Activated CD4-positive, alpha-beta T cell treated with anti-CD3 and anti-CD28 coated beads, Interleukin-2, amount 10 ng/mL, durations not matched to agents 24 days and 14 days (primary cell): ENCODE results near the gene CNTLN. TPM values are rescaled to one million over a fixed set of nuclear protein-coding genes. Genes with fewer than 3 reads are reported as not detected.
"Not testable (repeated sequence)": the region's sequence is repeated elsewhere in the genome, so short reads cannot be mapped to it uniquely, and the experiment has no call there.

Experiments used
- DNase-seq: peaks from one replicate; pipeline ENCODE4 v3.0.0; 2022
- H3K27ac Mint-ChIP-seq: one replicate; pipeline ENCODE4 v1.8.0; 2022; ENCODE audit warnings: mild to moderate bottlenecking, mixed read lengths
- H3K27me3 Mint-ChIP-seq: one replicate; pipeline ENCODE4 v1.8.0; 2022; ENCODE audit warnings: mixed read lengths
- H3K36me3 Mint-ChIP-seq: one replicate; pipeline ENCODE4 v1.8.0; 2022; ENCODE audit warnings: low read depth, mild to moderate bottlenecking, mixed read lengths
- H3K4me1 Mint-ChIP-seq: one replicate; pipeline ENCODE4 v1.8.0; 2021; ENCODE audit warnings: mixed read lengths
- H3K4me3 Mint-ChIP-seq: one replicate; pipeline ENCODE4 v1.8.0; 2022; ENCODE audit warnings: mild to moderate bottlenecking, moderate library complexity, mixed read lengths
- H3K9me3 Mint-ChIP-seq: one replicate; pipeline ENCODE4 v1.8.0; 2021; ENCODE audit warnings: mixed read lengths
- intact Hi-C: fragments of 100-400 bp; cut with micrococcal nuclease; formaldehyde crosslinking; loops from one replicate; pipeline ENCODE4 v1.15.1; 2023
- total RNA-seq: library from RNA; stranded (reverse); gene quantifications from 2 replicates; pipeline ENCODE4 v1.2.3, GENCODE V29; 2022

Gene CNTLN
- total RNA-seq, 1 donor from 2014 or later: 1.6 TPM

DNA sequence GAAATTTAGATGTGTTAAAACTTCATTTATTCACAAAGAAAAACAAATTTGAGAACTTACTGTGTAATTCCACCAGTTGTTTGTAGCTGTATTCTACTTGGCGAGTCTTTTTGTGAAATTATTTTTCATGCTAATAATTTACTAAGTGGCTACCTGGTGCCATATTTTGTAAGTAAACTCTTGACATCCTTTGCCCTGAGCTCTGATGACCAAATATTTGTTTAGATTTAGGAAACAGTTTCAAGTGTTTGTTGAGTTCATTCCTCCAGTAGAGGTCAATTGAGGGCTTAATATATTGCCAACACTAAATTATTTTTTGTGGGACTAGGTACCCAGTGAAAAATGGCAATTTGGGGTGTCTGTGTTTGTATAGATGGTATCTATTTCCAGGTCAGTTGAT is 3.7 kb downstream of the CNTLN start:
- no peak for DNase-seq
- Mint-ChIP-seq H3K4me1 (peaks cover 9% of the 10 kb centered on the region), H3K4me3 (no peak overlapping the region), H3K9me3 (peaks cover 14% of the 10 kb centered on the region), H3K27me3 (peaks cover 16% of the 10 kb centered on the region), H3K36me3 (no peaks in the 10 kb centered on the region), H3K27ac (no peak overlapping the region)
- intact Hi-C loops: no loop called here

DNA sequence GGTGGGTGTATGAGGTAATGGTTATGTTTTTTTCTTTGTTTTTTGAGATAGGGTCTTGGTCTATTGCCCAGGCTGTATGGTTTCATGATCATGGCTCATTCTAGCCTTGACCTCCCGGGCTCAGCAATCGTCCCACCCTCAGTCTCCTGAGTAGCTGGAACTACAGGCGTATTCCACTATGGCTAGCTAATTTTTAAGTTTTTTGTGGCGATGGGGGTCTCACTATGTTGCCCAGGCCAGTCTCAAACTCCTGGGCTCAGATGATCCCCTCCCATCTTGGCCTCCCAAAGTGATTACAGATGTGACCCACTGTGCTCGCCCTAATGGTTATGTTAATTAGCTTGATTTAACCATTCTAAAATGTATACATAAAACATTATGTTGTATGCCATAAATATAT is 5.6 kb downstream of the CNTLN start:
- Mint-ChIP-seq H3K4me3 (no peak overlapping the region), H3K27me3 (peaks cover 6% of the 10 kb centered on the region), H3K9me3 (peaks cover 4% of the 10 kb centered on the region), H3K27ac (no peak overlapping the region), H3K4me1 (peaks cover 2% of the 10 kb centered on the region), H3K36me3 (no peaks in the 10 kb centered on the region)
- no peak for DNase-seq
- intact Hi-C loops: no loop called here

DNA sequence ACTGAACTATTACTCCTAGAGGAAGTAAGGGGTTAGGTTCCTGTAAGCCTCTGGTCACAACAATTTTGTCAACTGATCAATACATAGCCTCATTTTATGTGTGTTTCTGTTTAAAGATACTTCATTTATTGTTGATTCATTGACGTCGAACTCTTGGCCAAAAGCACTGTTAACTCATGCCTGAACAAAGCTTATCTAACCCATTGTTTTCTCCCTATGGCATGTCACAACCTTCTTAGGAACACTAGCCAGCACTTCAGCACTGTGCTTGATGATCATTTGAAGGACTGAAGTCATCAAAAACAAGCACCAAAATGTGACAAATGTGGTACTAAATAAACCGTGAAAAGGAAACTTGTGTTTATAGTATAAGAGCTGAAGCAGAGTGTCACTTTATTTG is 13.5 kb downstream of the CNTLN start:
- intact Hi-C loops: no loop called here
- Mint-ChIP-seq H3K27me3 (no peaks in the 10 kb centered on the region), H3K27ac (no peak overlapping the region), H3K36me3 (peaks cover 3% of the 10 kb centered on the region), H3K9me3 (peaks cover 12% of the 10 kb centered on the region), H3K4me3 (no peak overlapping the region), H3K4me1 (no peaks in the 10 kb centered on the region)
- DNase-seq: no peak

DNA sequence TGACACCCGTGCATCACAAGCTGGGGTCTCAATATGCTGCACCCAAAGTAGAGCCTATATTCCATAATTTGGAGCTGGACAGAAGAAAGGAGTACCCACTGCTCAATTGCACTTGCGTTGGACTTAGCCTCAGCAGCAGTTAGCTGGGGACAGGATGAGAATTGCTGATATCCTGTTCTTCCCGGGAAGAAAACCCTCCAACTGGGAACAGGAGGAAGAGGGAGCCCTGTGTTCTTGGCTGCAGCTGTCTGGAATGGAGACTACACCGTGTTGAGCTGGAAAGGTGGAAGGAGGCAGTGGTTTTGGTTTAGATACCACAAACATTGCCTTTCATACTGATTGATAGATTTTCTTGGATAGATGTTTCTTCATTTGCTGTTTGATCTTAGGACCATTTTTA is 24.6 kb downstream of the CNTLN start:
- Mint-ChIP-seq H3K36me3 (peaks cover 2% of the 10 kb centered on the region), H3K9me3 (peaks cover 3% of the 10 kb centered on the region), H3K27me3 (no peaks in the 10 kb centered on the region), H3K4me1 (no peaks in the 10 kb centered on the region), H3K4me3 (no peak overlapping the region), H3K27ac (no peak overlapping the region)
- intact Hi-C loops: no loop called here
- no peak for DNase-seq

DNA sequence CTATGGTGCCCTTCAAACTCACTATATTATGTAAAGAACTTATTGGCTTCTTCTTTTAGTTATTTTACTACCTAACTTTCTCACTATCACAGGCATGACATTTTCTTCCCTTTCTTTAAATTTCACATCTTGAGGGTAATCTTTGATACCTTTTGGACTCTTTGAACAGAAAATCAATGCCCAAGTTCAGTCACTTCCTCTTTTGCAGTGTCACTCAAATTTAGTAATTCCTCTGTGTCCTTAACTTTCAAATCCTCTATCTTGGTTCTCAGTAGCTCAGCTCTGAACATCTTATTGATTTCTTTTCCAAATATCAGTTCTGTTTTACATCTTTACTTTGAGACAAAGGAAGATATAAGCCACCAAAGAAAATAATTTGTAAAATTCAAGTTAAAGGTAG is 25.5 kb downstream of the CNTLN start:
- Mint-ChIP-seq H3K27me3 (no peaks in the 10 kb centered on the region), H3K27ac (no peak overlapping the region), H3K4me1 (no peaks in the 10 kb centered on the region), H3K9me3 (peaks cover 3% of the 10 kb centered on the region), H3K36me3 (no peaks in the 10 kb centered on the region), H3K4me3 (no peak overlapping the region)
- DNase-seq: no peak
- intact Hi-C loops: no loop called here

DNA sequence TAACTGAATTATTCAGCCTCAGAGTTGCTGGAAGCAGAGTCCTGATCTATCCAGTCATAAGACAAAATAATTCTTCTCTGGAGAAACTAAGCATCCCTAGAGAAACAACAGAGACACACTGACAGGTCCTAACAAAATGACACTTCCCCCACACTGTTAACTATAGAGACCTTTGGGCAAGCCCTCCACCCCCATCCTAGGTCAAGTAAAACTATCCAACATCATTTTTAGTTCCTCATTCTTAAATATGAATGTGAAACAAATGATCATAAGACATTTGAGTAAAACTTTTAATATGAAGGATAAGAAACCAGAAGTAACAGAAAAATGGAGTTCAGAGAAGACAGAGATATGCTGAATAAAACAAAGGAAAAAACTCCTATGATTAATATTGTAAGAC is 30.9 kb downstream of the CNTLN start:
- Mint-ChIP-seq H3K27ac (no peak overlapping the region), H3K4me3 (no peak overlapping the region), H3K27me3 (no peaks in the 10 kb centered on the region), H3K4me1 (no peaks in the 10 kb centered on the region), H3K9me3 (no peaks in the 10 kb centered on the region), H3K36me3 (no peaks in the 10 kb centered on the region)
- DNase-seq: no peak
- intact Hi-C loops: no loop called here

DNA sequence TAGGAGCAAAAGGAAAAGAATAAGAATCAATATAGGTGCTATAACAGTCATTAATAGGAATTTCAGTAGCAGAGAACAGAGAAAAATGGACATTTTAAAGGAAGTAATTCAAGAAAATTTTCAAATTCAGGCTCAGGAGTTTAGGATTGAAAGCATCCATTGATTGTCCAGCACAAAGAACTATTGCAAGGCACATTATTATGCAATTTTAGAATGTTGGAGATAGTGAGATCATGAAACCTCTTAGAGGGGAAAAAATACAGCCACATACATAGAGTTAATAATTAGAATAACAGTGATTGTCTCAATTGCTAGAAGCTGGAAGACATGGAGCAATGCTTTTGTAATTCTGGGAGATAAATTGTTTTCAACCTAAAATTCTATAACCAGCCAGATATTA is 31.5 kb downstream of the CNTLN start:
- no peak for DNase-seq
- intact Hi-C loops: no loop called here
- no peak overlapping the region for H3K4me3 Mint-ChIP-seq
- H3K36me3 Mint-ChIP-seq: no peaks in the 10 kb centered on the region
- H3K27me3 Mint-ChIP-seq: no peaks in the 10 kb centered on the region
- no peaks in the 10 kb centered on the region for H3K4me1 Mint-ChIP-seq
- H3K9me3 Mint-ChIP-seq: no peaks in the 10 kb centered on the region
- no peak overlapping the region for H3K27ac Mint-ChIP-seq

DNA sequence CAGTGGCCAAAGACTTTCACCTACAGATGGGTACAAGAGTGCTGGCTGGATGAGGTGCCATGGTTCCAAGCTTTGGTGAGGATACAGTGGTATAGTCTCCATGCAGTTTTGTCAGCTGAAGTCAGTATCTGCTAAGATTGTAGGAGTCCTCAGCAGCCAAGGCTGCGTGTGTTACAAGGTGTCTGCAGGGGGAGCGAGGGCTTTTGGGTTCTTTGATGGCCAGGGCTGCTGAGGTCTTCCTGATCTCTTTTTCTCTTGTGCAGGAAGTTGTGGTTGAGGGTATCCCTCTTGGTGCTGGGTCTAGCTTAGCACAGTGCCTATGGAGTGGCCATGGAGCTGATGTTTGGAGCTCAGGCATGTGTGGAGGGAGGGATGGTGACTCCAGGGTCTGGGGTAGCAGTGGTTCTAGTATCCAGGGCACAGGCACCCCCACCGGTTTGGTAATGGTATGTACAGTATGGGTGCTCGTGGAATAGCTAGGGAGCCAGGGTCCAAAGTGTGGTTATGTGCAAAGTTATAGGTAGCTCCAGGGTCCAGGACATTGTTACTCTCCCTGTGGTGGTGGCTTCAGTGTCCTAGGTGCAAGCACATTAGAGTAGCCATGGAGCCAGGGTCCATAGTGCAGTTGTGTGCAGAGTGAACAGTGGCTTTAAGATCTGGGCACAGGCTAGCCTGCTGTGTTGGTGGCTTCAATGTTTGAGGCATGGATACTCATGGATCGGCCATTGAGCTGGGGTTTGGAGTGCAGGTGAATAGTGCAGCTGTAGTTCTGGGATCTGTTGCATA is 36.7 kb downstream of the CNTLN start:
- Mint-ChIP-seq H3K4me3 (no peak overlapping the region), H3K36me3 (no peaks in the 10 kb centered on the region), H3K4me1 (no peaks in the 10 kb centered on the region), H3K27me3 (no peaks in the 10 kb centered on the region), H3K27ac (no peak overlapping the region), H3K9me3 (no peaks in the 10 kb centered on the region)
- no peak for DNase-seq
- intact Hi-C loops: no loop called here

DNA sequence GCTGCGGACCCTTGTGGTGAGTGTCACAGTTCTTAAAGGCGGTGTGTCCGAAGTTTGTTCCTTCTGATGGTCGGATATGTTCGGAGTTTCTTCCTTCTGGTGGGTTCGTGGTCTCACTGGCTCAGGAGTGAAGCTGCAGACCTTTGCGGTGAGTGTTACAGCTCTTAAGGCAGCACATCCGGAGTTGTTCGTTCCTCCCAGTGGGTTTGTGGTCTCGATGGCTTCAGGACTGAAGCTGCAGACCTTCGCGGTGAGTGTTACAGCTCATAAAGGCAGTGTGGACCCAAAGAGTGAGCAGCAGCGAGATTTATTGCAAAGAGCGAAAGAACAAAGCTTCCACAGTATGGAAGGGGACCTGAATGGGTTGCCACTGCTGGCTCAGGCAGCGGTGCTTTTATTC is 42.7 kb downstream of the CNTLN start:
- H3K27ac Mint-ChIP-seq, H3K9me3 Mint-ChIP-seq, H3K4me3 Mint-ChIP-seq, DNase-seq, intact Hi-C loops, H3K4me1 Mint-ChIP-seq, H3K36me3 Mint-ChIP-seq, H3K27me3 Mint-ChIP-seq: not testable (repeated sequence)

DNA sequence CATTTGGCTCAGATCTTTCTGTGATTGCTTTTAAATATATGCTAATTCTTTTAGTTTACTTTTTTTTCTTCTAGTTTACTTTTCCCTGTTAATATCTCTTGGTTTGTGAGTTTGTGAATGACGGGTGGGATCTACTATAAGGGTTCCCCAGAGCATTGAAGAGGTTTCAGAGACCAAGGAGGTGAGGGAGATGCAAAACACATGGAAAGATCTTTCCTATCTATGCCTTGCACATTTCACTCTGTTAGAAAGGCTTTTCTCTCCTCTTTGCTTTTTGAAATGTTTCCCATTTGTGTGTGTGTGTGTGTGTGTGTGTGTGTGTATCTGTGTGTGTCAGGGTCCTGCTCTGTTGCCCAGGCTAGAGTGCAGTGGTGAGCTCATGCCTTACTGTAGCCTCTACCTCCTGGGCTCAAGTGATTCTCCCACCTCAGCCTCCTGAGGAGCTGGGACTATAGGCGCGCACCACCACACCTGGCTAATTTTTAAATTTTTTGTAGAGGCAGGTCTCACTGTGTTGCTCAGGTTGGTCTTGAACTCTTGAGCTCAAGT is 50.7 kb downstream of the CNTLN start:
- intact Hi-C loops: no loop called here
- no peak for DNase-seq
- Mint-ChIP-seq H3K4me1 (no peaks in the 10 kb centered on the region), H3K9me3 (no peaks in the 10 kb centered on the region), H3K36me3 (no peaks in the 10 kb centered on the region), H3K27ac (no peak overlapping the region), H3K4me3 (no peak overlapping the region), H3K27me3 (no peaks in the 10 kb centered on the region)

DNA sequence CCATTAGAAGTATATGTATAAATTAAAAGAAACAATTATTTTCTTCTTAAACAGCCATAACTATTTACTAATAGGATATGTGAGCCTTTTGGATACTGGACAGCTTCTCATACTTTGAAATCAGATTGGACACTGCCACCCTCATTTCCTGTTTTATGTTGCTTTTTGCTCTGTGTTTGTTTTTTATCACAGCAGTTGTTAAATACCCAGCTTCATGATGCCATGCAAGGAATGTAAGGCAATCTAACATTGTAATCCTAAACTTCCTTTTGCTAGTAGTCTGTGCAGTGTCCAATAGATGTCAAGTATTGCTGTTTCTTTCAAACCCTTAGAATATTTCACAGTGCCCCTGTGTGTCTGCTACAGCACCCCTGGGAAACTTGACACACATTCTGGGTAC is 56.2 kb downstream of the CNTLN start:
- Mint-ChIP-seq H3K27me3 (no peaks in the 10 kb centered on the region), H3K36me3 (no peaks in the 10 kb centered on the region), H3K9me3 (no peaks in the 10 kb centered on the region), H3K27ac (no peak overlapping the region), H3K4me3 (no peak overlapping the region), H3K4me1 (no peaks in the 10 kb centered on the region)
- intact Hi-C loops: no loop called here
- no peak for DNase-seq

DNA sequence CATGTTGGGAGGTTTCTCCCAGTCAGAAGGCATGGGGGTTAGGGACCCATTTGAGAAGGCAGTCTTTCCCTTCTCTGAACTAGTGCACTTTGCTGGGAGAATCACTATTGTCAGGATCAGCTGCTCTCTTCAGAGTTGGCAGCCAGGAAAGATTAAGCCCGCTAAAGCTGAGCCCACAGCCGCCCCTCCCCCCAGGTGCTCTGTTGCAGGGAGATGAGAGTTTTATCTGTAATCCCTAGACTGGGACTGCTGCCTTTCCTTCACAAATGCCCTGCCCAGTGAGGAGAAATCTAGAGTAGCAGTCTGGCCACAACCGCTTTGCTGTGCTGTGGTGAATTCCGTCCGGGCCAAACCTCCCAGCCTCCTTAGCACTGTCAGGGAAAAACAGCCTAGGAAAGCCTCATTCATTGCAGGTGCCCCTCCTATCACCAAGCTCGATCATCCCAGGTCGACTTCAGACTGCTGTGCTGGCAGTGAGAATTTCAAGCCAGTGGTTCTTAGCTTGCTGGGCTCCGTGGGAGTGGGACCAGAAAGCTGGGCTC is 69.8 kb downstream of the CNTLN start:
- Mint-ChIP-seq H3K4me3 (no peak overlapping the region), H3K36me3 (no peaks in the 10 kb centered on the region), H3K4me1 (no peaks in the 10 kb centered on the region), H3K9me3 (peaks cover 3% of the 10 kb centered on the region), H3K27me3 (no peaks in the 10 kb centered on the region), H3K27ac (no peak overlapping the region)
- intact Hi-C loops: no loop called here
- DNase-seq: no peak

DNA sequence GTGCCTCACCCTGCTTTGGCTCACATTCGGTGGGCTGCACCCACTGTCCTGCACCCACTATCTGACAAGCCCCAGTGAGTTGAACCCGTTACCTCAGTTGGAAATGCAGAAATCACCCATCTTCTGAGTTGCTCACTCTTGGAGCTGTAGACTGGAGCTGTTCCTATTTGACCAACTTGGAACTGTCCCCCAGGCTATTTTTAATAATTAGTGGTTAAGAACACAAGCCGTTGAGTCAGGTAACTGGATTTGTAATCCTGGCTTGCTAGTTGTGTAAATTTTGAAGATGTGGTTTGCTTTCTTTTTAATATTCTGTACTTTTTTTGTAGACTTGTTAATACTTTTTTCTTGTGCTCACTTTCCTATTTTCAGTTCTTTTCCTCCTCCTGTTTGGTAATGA is 81.2 kb downstream of the CNTLN start:
- Mint-ChIP-seq H3K4me1 (no peaks in the 10 kb centered on the region), H3K4me3 (no peak overlapping the region), H3K36me3 (no peaks in the 10 kb centered on the region), H3K9me3 (peaks cover 6% of the 10 kb centered on the region), H3K27ac (no peak overlapping the region), H3K27me3 (no peaks in the 10 kb centered on the region)
- DNase-seq: no peak
- intact Hi-C loops: no loop called here

DNA sequence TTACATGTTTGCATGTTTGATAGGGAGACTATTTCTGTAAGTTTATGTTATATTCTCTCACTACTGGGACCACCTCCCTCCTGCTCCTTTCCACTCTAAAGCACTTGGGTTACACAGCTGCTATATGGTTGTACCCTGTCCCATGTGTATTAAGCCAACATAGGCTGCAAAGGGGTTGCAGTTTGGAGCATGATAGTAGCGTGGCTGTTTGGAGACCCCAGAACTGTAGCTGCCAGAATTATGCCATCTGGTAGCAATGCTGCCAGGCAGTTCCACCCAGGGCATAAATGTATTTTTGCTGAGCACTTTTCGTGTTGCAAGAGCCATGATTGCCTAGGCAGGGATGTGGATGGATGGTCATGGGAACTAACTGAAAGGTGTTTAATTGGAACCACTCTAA is 81.8 kb downstream of the CNTLN start:
- H3K36me3 Mint-ChIP-seq: no peaks in the 10 kb centered on the region
- H3K27me3 Mint-ChIP-seq: no peaks in the 10 kb centered on the region
- intact Hi-C loops: no loop called here
- H3K27ac Mint-ChIP-seq: no peak overlapping the region
- H3K9me3 Mint-ChIP-seq: peaks cover 6% of the 10 kb centered on the region
- no peak for DNase-seq
- H3K4me3 Mint-ChIP-seq: no peak overlapping the region
- H3K4me1 Mint-ChIP-seq: no peaks in the 10 kb centered on the region

DNA sequence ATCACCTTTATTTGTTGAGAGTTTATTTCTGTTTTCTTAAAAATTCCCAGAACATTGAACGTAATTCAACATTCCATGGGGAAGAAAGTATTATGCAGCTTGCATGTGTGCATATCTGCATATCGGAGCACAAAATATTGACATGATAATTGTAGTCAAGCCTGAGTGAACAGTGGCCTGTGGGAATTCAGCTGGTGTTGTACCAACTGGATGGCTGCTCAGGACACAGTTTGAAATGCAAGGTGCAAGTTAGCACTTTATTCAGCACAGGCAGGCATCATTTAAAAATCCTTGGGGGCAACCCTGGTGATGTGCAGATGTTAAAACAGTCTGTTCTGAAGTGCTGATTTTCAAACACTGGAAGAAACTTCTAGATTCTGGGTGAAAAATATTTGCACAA is 82.4 kb downstream of the CNTLN start:
- DNase-seq: no peak
- peaks cover 6% of the 10 kb centered on the region for H3K9me3 Mint-ChIP-seq
- H3K27ac Mint-ChIP-seq: no peak overlapping the region
- no peak overlapping the region for H3K4me3 Mint-ChIP-seq
- no peaks in the 10 kb centered on the region for H3K4me1 Mint-ChIP-seq
- intact Hi-C loops: no loop called here
- no peaks in the 10 kb centered on the region for H3K36me3 Mint-ChIP-seq
- no peaks in the 10 kb centered on the region for H3K27me3 Mint-ChIP-seq
